ENCODE data around the gene NTM.

NTM gene

DNA sequence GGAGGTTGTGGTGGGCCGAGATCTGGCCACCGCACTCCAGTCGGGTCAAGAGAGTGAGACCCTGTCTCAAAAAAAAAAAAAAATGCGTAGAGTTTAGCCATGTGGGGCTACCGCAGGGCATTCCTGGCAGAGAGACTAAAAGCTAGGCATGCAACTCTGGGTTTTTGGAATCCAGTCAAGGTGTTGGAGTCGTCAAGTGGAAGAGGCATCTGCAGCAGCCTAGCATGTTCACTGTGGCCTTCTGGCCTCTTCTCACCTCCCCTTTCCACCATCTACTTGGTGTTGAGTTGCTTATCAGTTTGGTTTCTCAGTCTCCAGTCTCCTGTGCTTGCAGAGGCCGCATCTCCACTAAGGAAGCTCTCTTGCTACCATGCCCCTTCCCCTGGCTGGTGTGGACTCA, 572.5 kb downstream of the NTM start:
- H3K4me1 ChIP-seq (ENCODE audit: low read length), result peaks cover 8% of the 10 kb centered on the region
- no peak for TF ChIP-seq EZH2phosphoT487 (IDR thresholded peaks at IDR 0.05; ENCODE audit: low read depth)
- TF ChIP-seq, protein P1, sequence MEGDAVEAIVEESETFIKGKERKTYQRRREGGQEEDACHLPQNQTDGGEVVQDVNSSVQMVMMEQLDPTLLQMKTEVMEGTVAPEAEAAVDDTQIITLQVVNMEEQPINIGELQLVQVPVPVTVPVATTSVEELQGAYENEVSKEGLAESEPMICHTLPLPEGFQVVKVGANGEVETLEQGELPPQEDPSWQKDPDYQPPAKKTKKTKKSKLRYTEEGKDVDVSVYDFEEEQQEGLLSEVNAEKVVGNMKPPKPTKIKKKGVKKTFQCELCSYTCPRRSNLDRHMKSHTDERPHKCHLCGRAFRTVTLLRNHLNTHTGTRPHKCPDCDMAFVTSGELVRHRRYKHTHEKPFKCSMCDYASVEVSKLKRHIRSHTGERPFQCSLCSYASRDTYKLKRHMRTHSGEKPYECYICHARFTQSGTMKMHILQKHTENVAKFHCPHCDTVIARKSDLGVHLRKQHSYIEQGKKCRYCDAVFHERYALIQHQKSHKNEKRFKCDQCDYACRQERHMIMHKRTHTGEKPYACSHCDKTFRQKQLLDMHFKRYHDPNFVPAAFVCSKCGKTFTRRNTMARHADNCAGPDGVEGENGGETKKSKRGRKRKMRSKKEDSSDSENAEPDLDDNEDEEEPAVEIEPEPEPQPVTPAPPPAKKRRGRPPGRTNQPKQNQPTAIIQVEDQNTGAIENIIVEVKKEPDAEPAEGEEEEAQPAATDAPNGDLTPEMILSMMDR (IDR thresholded peaks at IDR 0.05; ENCODE audit: low read depth, low read length), result no peak
- no peaks in the 10 kb centered on the region for H3K79me2 ChIP-seq (ENCODE audit: low read length)

DNA sequence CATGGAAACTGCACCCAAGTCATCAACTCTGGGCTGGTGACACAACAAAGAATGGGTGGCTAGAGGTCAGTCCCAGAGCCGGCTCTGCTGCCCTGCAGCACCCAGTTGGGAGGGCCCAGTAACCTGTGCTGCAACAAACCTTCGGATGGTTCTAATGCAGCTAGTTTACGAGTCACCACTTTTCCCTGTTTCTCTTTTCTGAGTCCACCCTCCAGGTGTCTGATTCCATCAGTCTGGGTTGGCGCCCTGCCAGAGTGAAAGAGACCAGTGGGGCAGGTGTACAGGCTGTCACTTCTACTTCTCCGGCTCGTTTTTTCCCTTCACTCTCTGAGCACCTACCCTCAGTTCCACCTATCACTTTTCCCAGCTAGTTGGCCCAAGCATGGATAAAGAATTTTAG, 572.9 kb downstream of the NTM start:
- Histone ChIP-seq H3K4me1 (ENCODE audit: low read length) (peaks cover 4% of the 10 kb centered on the region), H3K79me2 (ENCODE audit: low read length) (no peaks in the 10 kb centered on the region), H3K36me3 (replicated peaks; ENCODE audit: low read depth, low read length) (no peaks in the 10 kb centered on the region), H3K9me3 (ENCODE audit: insufficient read depth, low read length) (no peaks in the 10 kb centered on the region), H2AFZ (ENCODE audit: low read depth, low read length) (no peak overlapping the region), H3K9ac (ENCODE audit: low read length) (no peak overlapping the region), H3K27me3 (ENCODE audit: low read depth, low read length) (peaks cover 18% of the 10 kb centered on the region), H3K27ac (ENCODE audit: low read length) (no peak overlapping the region), H4K20me1 (ENCODE audit: insufficient read depth, low read length) (no peaks in the 10 kb centered on the region), H3K4me3 (ENCODE audit: low read length) (no peak overlapping the region), H3K4me2 (ENCODE audit: low read length) (no peak overlapping the region)
- TF ChIP-seq, protein P1 (IDR thresholded peaks at IDR 0.05; ENCODE audit: low read depth, low read length), result no peak
- TF ChIP-seq EZH2phosphoT487 (IDR thresholded peaks at IDR 0.05; ENCODE audit: low read depth), result no peak

More for the DNA sequence above, 572.5 kb downstream of the NTM start:
- no peak overlapping the region for H3K4me2 ChIP-seq (ENCODE audit: low read length)
- H3K4me3 ChIP-seq (ENCODE audit: low read length), result no peak overlapping the region
- no peaks in the 10 kb centered on the region for H4K20me1 ChIP-seq (ENCODE audit: insufficient read depth, low read length)
- H3K9ac ChIP-seq (ENCODE audit: low read length), result no peak overlapping the region
- H3K27ac ChIP-seq (ENCODE audit: low read length), result no peak overlapping the region
- H3K9me3 ChIP-seq (ENCODE audit: insufficient read depth, low read length), result no peaks in the 10 kb centered on the region
- H3K27me3 ChIP-seq (ENCODE audit: low read depth, low read length), result peaks cover 23% of the 10 kb centered on the region
- no peak overlapping the region for H2AFZ ChIP-seq (ENCODE audit: low read depth, low read length)
- H3K36me3 ChIP-seq (replicated peaks; ENCODE audit: low read depth, low read length), result no peaks in the 10 kb centered on the region

DNA sequence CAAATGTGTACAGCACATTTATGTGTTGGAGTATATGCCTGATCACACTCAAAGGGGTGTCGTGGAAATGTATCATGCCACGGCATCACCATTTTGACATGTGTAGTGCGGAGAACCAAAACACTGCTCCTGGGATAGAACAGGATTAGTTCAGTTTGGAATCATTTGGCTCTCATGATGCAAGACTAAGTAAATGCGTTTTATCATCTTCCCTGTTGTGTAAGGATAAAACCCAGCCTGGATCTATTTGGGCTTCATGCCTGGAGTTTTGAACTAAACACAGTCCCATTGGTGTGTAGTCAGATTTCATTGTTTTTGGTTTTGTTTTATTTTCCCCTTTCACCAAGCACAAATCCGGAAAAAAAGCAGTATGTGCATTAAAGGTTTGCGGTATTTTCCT, 574.3 kb downstream of the NTM start:
- no peaks in the 10 kb centered on the region for H3K9me3 ChIP-seq (ENCODE audit: insufficient read depth, low read length)
- no peak overlapping the region for H3K4me2 ChIP-seq (ENCODE audit: low read length)
- H3K4me1 ChIP-seq (ENCODE audit: low read length), result no peaks in the 10 kb centered on the region
- no peaks in the 10 kb centered on the region for H3K36me3 ChIP-seq (replicated peaks; ENCODE audit: low read depth, low read length)
- no peak overlapping the region for H3K4me3 ChIP-seq (ENCODE audit: low read length)
- no peaks in the 10 kb centered on the region for H3K79me2 ChIP-seq (ENCODE audit: low read length)
- no peak overlapping the region for H2AFZ ChIP-seq (ENCODE audit: low read depth, low read length)
- peaks cover 14% of the 10 kb centered on the region; the same call in 1 of the 2 replicates for H3K27me3 ChIP-seq (ENCODE audit: low read depth, low read length)
- TF ChIP-seq, protein P1 (IDR thresholded peaks at IDR 0.05; ENCODE audit: low read depth, low read length), result no peak
- no peak for TF ChIP-seq EZH2phosphoT487 (IDR thresholded peaks at IDR 0.05; ENCODE audit: low read depth)
- H3K9ac ChIP-seq (ENCODE audit: low read length), result no peak overlapping the region
- no peak overlapping the region for H3K27ac ChIP-seq (ENCODE audit: low read length)
- H4K20me1 ChIP-seq (ENCODE audit: insufficient read depth, low read length), result no peaks in the 10 kb centered on the region

DNA sequence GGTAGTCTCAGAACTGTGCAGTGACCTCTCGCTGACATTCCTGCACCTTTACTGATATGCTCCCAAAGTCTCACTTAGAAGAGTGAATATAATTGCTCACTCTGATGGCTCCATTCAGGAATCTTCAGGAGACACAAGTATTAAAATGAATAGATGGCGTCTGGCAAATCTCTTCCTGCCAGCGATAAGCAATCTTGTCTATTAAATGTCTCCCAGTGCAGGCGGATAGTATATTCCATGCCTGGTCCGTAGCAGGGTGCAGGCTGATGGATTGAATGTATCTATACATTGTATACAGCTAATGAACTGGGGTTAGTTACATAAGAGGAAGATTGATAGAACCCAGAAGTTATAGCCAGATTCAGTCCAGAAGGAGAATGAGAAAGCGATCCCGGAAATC, 575.3 kb downstream of the NTM start:
- no peak overlapping the region for H3K27ac ChIP-seq (ENCODE audit: low read length)
- H3K79me2 ChIP-seq (ENCODE audit: low read length), result no peaks in the 10 kb centered on the region
- H3K4me1 ChIP-seq (ENCODE audit: low read length), result no peaks in the 10 kb centered on the region
- peaks cover 11% of the 10 kb centered on the region; the same call in 1 of the 2 replicates for H3K27me3 ChIP-seq (ENCODE audit: low read depth, low read length)
- TF ChIP-seq, protein P1 (IDR thresholded peaks at IDR 0.05; ENCODE audit: low read depth, low read length), result no peak
- no peak for TF ChIP-seq EZH2phosphoT487 (IDR thresholded peaks at IDR 0.05; ENCODE audit: low read depth)
- no peaks in the 10 kb centered on the region for H3K36me3 ChIP-seq (replicated peaks; ENCODE audit: low read depth, low read length)
- no peak overlapping the region for H3K4me2 ChIP-seq (ENCODE audit: low read length)
- no peaks in the 10 kb centered on the region for H4K20me1 ChIP-seq (ENCODE audit: insufficient read depth, low read length)
- H3K9me3 ChIP-seq (ENCODE audit: insufficient read depth, low read length), result no peaks in the 10 kb centered on the region
- no peak overlapping the region for H2AFZ ChIP-seq (ENCODE audit: low read depth, low read length)
- no peak overlapping the region for H3K9ac ChIP-seq (ENCODE audit: low read length)
- no peak overlapping the region for H3K4me3 ChIP-seq (ENCODE audit: low read length)

Data from OCI-LY3 (cell line).